HepG2 (cell line): ENCODE results near the gene LRRIQ4. TPM values are rescaled to one million over a fixed set of nuclear protein-coding genes. Genes with fewer than 3 reads are reported as not detected.
A peak's percentile ranks its signal among the peaks of the same experiment; 100 is the strongest.

Experiments used
- CREB1 ChIP-seq, 2 experiments: fragments of 450-650 bp in 1 of 2; IDR thresholded peaks; 2 replicates each; pipeline ENCODE4 v1.6.1; 2016 to 2017; ENCODE audit warnings: control low read depth in 1 of 2, mild to moderate bottlenecking in 1 of 2, missing compliant biosample characterization in 1 of 2, missing genetic modification characterization in 1 of 2
- HNF4A ChIP-seq: sonication (generic); formaldehyde crosslinking; IDR thresholded peaks from 2 replicates; pipeline ENCODE4 v1.4.0; 2020; ENCODE audit warnings: missing genetic modification reagents
- HNF4G ChIP-seq, 2 experiments: sonication (generic) in 1 of 2; formaldehyde crosslinking in 1 of 2; IDR thresholded peaks; 2 replicates each; pipeline versions ENCODE4 v1.4.0 to v1.6.1; 2011 to 2020; ENCODE audit warnings: borderline replicate concordance in 2 of 2, low read depth in 2 of 2, mild to moderate bottlenecking in 2 of 2, low read length in 1 of 2, missing genetic modification reagents in 1 of 2, moderate library complexity in 1 of 2
- NR3C1 ChIP-seq: sonication (generic); formaldehyde crosslinking; IDR thresholded peaks from 2 replicates; pipeline ENCODE4 v1.4.0; 2020; ENCODE audit warnings: missing genetic modification reagents
- PITX1 ChIP-seq: sonication (generic); formaldehyde crosslinking; IDR thresholded peaks from 2 replicates; pipeline ENCODE4 v1.5.1; 2020; ENCODE audit warnings: mild to moderate bottlenecking, missing genetic modification reagents
- SMARCE1 ChIP-seq: fragments of 450-650 bp; IDR thresholded peaks from 2 replicates; pipeline ENCODE4 v1.6.1; 2017; ENCODE audit warnings: borderline replicate concordance
- ZMYM3 ChIP-seq: sonication (generic); formaldehyde crosslinking; IDR thresholded peaks from 2 replicates; pipeline ENCODE4 v1.5.1; 2020; ENCODE audit warnings: mild to moderate bottlenecking, missing genetic modification reagents
- ZNF230 ChIP-seq: sonication (generic); formaldehyde crosslinking; IDR thresholded peaks from 2 replicates; pipeline ENCODE4 v1.4.0; 2020; ENCODE audit warnings: mild to moderate bottlenecking, missing genetic modification reagents
- ZNF605 ChIP-seq: sonication (generic); formaldehyde crosslinking; IDR thresholded peaks from 2 replicates; pipeline ENCODE4 v1.8.0; 2022; ENCODE audit warnings: mild to moderate bottlenecking, missing genetic modification reagents
- ZNF766 ChIP-seq: sonication (generic); formaldehyde crosslinking; IDR thresholded peaks from 2 replicates; pipeline ENCODE4 v1.5.0; 2020; ENCODE audit warnings: missing genetic modification reagents, borderline replicate concordance
- polyA plus RNA-seq, 8 experiments: library from polyadenylated mRNA; depleted of rRNA in 3 of 8; stranded (reverse) in 7 of 8; unstranded in 1 of 8; fragments of >200 nt; fragmentation: Illumina TruSeq in 4 of 8; extraction: Trizol in 4 of 8; gene quantifications; 2 replicates each; pipeline versions ENCODE4 v1.2.1 to v1.2.3, GENCODE V29; 2011 to 2016; ENCODE audit warnings: low read depth in 4 of 8, missing spikeins in 1 of 8, mixed read lengths in 1 of 8; ENCODE audit not compliant: insufficient read depth in 1 of 8
- total RNA-seq, 5 experiments: library from RNA; depleted of rRNA; stranded (reverse); fragments of >200 nt; fragmentation: Illumina TruSeq; extraction: Trizol; gene quantifications; 2 replicates each; pipeline ENCODE4 v1.2.3, GENCODE V29; 2016; ENCODE audit warnings: low read depth in 1 of 5
- TF ChIP-seq, protein P1 (sequence below): sonication (generic); formaldehyde crosslinking; IDR thresholded peaks from 2 replicates; pipeline ENCODE4 v1.4.0; 2020; ENCODE audit warnings: missing genetic modification reagents, borderline replicate concordance
- TF ChIP-seq, protein P2 (sequence below): sonication (generic); formaldehyde crosslinking; IDR thresholded peaks from 2 replicates; pipeline ENCODE4 v1.4.0; 2020; ENCODE audit warnings: missing genetic modification reagents
- TF ChIP-seq, protein P3 (sequence below): sonication (generic); formaldehyde crosslinking; IDR thresholded peaks from 2 replicates; pipeline ENCODE4 v1.5.0; 2020; ENCODE audit warnings: missing genetic modification reagents
- TF ChIP-seq, protein P4 (sequence below): sonication (generic); formaldehyde crosslinking; IDR thresholded peaks from 2 replicates; pipeline ENCODE4 v1.4.0; 2020; ENCODE audit warnings: mild to moderate bottlenecking, missing genetic modification reagents, borderline replicate concordance
- TF ChIP-seq, protein P5 (sequence below): IDR thresholded peaks from 2 replicates; pipeline ENCODE4 v1.6.1; 2016; ENCODE audit warnings: missing biosample characterization, missing genetic modification reagents, low read depth

The LRRIQ4 gene
- total and polyA plus RNA-seq, 2 of the 13 experiments (the other 11 are each of a cell fraction or from before 2014, with no cell fraction given) = not detected

- TF ChIP-seq, protein P1, sequence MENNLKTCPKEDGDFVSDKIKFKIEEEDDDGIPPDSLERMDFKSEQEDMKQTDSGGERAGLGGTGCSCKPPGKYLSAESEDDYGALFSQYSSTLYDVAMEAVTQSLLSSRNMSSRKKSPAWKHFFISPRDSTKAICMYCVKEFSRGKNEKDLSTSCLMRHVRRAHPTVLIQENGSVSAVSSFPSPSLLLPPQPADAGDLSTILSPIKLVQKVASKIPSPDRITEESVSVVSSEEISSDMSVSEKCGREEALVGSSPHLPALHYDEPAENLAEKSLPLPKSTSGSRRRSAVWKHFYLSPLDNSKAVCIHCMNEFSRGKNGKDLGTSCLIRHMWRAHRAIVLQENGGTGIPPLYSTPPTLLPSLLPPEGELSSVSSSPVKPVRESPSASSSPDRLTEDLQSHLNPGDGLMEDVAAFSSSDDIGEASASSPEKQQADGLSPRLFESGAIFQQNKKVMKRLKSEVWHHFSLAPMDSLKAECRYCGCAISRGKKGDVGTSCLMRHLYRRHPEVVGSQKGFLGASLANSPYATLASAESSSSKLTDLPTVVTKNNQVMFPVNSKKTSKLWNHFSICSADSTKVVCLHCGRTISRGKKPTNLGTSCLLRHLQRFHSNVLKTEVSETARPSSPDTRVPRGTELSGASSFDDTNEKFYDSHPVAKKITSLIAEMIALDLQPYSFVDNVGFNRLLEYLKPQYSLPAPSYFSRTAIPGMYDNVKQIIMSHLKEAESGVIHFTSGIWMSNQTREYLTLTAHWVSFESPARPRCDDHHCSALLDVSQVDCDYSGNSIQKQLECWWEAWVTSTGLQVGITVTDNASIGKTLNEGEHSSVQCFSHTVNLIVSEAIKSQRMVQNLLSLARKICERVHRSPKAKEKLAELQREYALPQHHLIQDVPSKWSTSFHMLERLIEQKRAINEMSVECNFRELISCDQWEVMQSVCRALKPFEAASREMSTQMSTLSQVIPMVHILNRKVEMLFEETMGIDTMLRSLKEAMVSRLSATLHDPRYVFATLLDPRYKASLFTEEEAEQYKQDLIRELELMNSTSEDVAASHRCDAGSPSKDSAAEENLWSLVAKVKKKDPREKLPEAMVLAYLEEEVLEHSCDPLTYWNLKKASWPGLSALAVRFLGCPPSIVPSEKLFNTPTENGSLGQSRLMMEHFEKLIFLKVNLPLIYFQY (CRISPR knock-in tag) = no peak; the same call in none of the 2 replicates
- TF ChIP-seq HNF4A (no peak), NR3C1 (CRISPR knock-in tag) (no peak), CREB1 (IDR thresholded peaks at IDR 0.05) (peak; percentile 91), CREB1 (CRISPR knock-in tag; IDR thresholded peaks at IDR 0.05) (peak; percentile 96), SMARCE1 (no peak), ZNF605 (CRISPR knock-in tag) (peak; percentile 82; the same call in 1 of the 2 replicates), PITX1 (CRISPR knock-in tag) (peak; percentile 30; the same call in 1 of the 2 replicates), ZNF230 (CRISPR knock-in tag) (peak; percentile 64; the same call in 1 of the 2 replicates), HNF4G (IDR thresholded peaks at IDR 0.05; ENCODE audit: borderline replicate concordance, low read depth, low read length) (no peak), HNF4G (CRISPR knock-in tag; IDR thresholded peaks at IDR 0.05; ENCODE audit: borderline replicate concordance, low read depth) (no peak), ZNF766 (CRISPR knock-in tag) (peak; percentile 72; the same call in 1 of the 2 replicates), ZMYM3 (CRISPR knock-in tag) (no peak)
- TF ChIP-seq, protein P2, sequence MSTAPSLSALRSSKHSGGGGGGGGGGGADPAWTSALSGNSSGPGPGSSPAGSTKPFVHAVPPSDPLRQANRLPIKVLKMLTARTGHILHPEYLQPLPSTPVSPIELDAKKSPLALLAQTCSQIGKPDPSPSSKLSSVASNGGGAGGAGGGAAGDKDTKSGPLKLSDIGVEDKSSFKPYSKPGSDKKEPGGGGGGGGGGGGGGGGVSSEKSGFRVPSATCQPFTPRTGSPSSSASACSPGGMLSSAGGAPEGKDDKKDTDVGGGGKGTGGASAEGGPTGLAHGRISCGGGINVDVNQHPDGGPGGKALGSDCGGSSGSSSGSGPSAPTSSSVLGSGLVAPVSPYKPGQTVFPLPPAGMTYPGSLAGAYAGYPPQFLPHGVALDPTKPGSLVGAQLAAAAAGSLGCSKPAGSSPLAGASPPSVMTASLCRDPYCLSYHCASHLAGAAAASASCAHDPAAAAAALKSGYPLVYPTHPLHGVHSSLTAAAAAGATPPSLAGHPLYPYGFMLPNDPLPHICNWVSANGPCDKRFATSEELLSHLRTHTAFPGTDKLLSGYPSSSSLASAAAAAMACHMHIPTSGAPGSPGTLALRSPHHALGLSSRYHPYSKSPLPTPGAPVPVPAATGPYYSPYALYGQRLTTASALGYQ (CRISPR knock-in tag) = peak; percentile 54; the same call in 1 of the 2 replicates
- TF ChIP-seq, protein P3, sequence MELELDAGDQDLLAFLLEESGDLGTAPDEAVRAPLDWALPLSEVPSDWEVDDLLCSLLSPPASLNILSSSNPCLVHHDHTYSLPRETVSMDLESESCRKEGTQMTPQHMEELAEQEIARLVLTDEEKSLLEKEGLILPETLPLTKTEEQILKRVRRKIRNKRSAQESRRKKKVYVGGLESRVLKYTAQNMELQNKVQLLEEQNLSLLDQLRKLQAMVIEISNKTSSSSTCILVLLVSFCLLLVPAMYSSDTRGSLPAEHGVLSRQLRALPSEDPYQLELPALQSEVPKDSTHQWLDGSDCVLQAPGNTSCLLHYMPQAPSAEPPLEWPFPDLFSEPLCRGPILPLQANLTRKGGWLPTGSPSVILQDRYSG (CRISPR knock-in tag) = peak; percentile 36; the same call in 1 of the 2 replicates
- TF ChIP-seq, protein P4, sequence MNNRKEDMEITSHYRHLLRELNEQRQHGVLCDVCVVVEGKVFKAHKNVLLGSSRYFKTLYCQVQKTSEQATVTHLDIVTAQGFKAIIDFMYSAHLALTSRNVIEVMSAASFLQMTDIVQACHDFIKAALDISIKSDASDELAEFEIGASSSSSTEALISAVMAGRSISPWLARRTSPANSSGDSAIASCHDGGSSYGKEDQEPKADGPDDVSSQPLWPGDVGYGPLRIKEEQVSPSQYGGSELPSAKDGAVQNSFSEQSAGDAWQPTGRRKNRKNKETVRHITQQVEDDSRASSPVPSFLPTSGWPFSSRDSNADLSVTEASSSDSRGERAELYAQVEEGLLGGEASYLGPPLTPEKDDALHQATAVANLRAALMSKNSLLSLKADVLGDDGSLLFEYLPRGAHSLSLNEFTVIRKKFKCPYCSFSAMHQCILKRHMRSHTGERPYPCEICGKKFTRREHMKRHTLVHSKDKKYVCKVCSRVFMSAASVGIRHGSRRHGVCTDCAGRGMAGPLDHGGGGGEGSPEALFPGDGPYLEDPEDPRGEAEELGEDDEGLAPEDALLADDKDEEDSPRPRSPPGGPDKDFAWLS (CRISPR knock-in tag) = no peak
- TF ChIP-seq, protein P5, sequence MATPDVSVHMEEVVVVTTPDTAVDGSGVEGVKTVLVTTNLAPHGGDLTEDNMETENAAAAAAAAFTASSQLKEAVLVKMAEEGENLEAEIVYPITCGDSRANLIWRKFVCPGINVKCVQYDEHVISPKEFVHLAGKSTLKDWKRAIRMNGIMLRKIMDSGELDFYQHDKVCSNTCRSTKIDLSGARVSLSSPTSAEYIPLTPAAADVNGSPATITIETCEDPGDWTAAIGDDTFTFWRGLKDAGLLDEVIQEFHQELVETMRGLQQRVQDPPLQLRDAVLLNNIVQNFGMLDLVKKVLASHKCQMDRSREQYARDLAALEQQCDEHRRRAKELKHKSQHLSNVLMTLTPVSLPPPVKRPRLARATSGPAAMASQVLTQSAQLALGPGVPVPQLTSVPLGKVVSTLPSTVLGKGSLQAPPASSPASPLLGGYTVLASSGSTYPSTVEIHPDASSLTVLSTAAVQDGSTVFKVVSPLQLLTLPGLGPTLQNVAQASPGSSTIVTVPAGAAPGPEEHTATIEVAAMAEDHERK (CRISPR knock-in tag) = no peak
Measured at GRCh38 chr3:169772897-169773816, 39.5 kb upstream of the LRRIQ4 start, which contains the start of gene MYNN (continued).
